Measurements from ENCODE around the gene MSX1.

The MSX1 gene

GRCh38 chr4:4867375-4868039, 8.0 kb downstream of the MSX1 start:
- no peak for TF ChIP-seq ZNF274 (IDR thresholded peaks at IDR 0.05; ENCODE audit: low read depth, low read length)
- no peak overlapping the region for H3K4me3 ChIP-seq (ENCODE audit: low read length)

GRCh38 chr4:4868040-4868757, 8.7 kb downstream of the MSX1 start:
- TF ChIP-seq ZNF274 (IDR thresholded peaks at IDR 0.05; ENCODE audit: low read depth, low read length): no peak

GRCh38 chr4:4868758-4869723, 9.6 kb downstream of the MSX1 start:
- no peak for TF ChIP-seq ZNF274 (IDR thresholded peaks at IDR 0.05; ENCODE audit: low read depth, low read length)

More at GRCh38 chr4:4868040-4868757, 8.7 kb downstream of the MSX1 start:
- H3K4me3 ChIP-seq (ENCODE audit: low read length): no peak overlapping the region

GRCh38 chr4:4869731-4870571, 10.5 kb downstream of the MSX1 start:
- TF ChIP-seq ZNF274 (IDR thresholded peaks at IDR 0.05; ENCODE audit: low read depth, low read length): no peak
- no peak overlapping the region for H3K4me3 ChIP-seq (ENCODE audit: low read length)

More at GRCh38 chr4:4868758-4869723, 9.6 kb downstream of the MSX1 start:
- H3K4me3 ChIP-seq (ENCODE audit: low read length): no peak overlapping the region

GRCh38 chr4:4870576-4871241, 11.2 kb downstream of the MSX1 start:
- H3K4me3 ChIP-seq (ENCODE audit: low read length): no peak overlapping the region
- no peak for TF ChIP-seq ZNF274 (IDR thresholded peaks at IDR 0.05; ENCODE audit: low read depth, low read length)

GRCh38 chr4:4871242-4871572, 11.7 kb downstream of the MSX1 start:
- TF ChIP-seq ZNF274 (IDR thresholded peaks at IDR 0.05; ENCODE audit: low read depth, low read length): no peak
- H3K4me3 ChIP-seq (ENCODE audit: low read length): no peak overlapping the region

- no peak overlapping the region for H3K4me3 ChIP-seq (ENCODE audit: low read length)
- TF ChIP-seq ZNF274 (IDR thresholded peaks at IDR 0.05; ENCODE audit: low read depth, low read length): no peak
Observed at GRCh38 chr4:4871573-4872313, 12.3 kb downstream of the MSX1 start.

GRCh38 chr4:4872314-4872903, 12.9 kb downstream of the MSX1 start:
- no peak overlapping the region for H3K4me3 ChIP-seq (ENCODE audit: low read length)
- no peak for TF ChIP-seq ZNF274 (IDR thresholded peaks at IDR 0.05; ENCODE audit: low read depth, low read length)

GRCh38 chr4:4873203-4873602, 13.7 kb downstream of the MSX1 start:
- TF ChIP-seq ZNF274 (IDR thresholded peaks at IDR 0.05; ENCODE audit: low read depth, low read length): no peak
- no peak overlapping the region for H3K4me3 ChIP-seq (ENCODE audit: low read length)

- H3K4me3 ChIP-seq (ENCODE audit: low read length): no peak overlapping the region
- no peak for TF ChIP-seq ZNF274 (IDR thresholded peaks at IDR 0.05; ENCODE audit: low read depth, low read length)
Observed at GRCh38 chr4:4874254-4874653, 14.8 kb downstream of the MSX1 start.

GRCh38 chr4:4875147-4875546, 15.7 kb downstream of the MSX1 start:
- H3K4me3 ChIP-seq (ENCODE audit: low read length): no peak overlapping the region
- no peak for TF ChIP-seq ZNF274 (IDR thresholded peaks at IDR 0.05; ENCODE audit: low read depth, low read length)

- no peak overlapping the region for H3K4me3 ChIP-seq (ENCODE audit: low read length)
- no peak for TF ChIP-seq ZNF274 (IDR thresholded peaks at IDR 0.05; ENCODE audit: low read depth, low read length)
Observed at GRCh38 chr4:4875611-4876010, 16.1 kb downstream of the MSX1 start.

Measured in GM08714 (cell line).